Breast epithelium (tissue), 4 donors: ENCODE data around the gene RMND5A. TPM values are rescaled to one million over a fixed set of nuclear protein-coding genes. Genes with fewer than 3 reads are reported as not detected.

Experiments used
- DNase-seq, 2 donors: peaks; one replicate each; pipeline ENCODE4 v3.0.0-alpha.2; 2019; ENCODE audit warnings: low spot score in 2 of 2
- H3K27ac ChIP-seq, 2 donors: fragments of 200-600 bp; sonication (generic) in 1 of 2; one replicate each; pipeline ENCODE4 v1.5.1; 2016 to 2019; ENCODE audit warnings: mild to moderate bottlenecking in 1 of 2
- H3K27me3 ChIP-seq, 2 donors: fragments of 200-600 bp; sonication (generic) in 1 of 2; one replicate each; pipeline versions ENCODE4 v1.5.1 to v1.6.0; 2017 to 2019; ENCODE audit warnings: control low read depth in 1 of 2, mild to moderate bottlenecking in 1 of 2
- H3K36me3 ChIP-seq: fragments of 200-600 bp; one replicate; pipeline ENCODE4 v1.5.1; 2019
- H3K4me1 ChIP-seq, 2 donors: fragments of 200-600 bp; sonication (generic); one replicate each; pipeline ENCODE4 v1.5.1; 2016 to 2019; ENCODE audit warnings: control low read depth in 1 of 2
- H3K4me3 ChIP-seq, 3 donors: fragments of 200-600 bp; sonication (generic); 1 replicate in 2 of 3; 2 replicates in 1 of 3; pipeline ENCODE4 v1.5.1; 2016 to 2019; ENCODE audit warnings: mild to moderate bottlenecking in 3 of 3, moderate library complexity in 2 of 3
- H3K9me3 ChIP-seq, 2 donors: fragments of 200-600 bp; sonication (generic) in 1 of 2; one replicate each; pipeline ENCODE4 v1.5.1; 2016 to 2019; ENCODE audit warnings: control low read depth in 1 of 2
- POLR2A ChIP-seq: fragments of 450-650 bp; IDR thresholded peaks from one replicate; pipeline ENCODE4 v1.6.1; 2016; ENCODE audit warnings: antibody characterized with exemption, mild to moderate bottlenecking, moderate library complexity
- POLR2AphosphoS5 ChIP-seq, 3 donors: sonication (generic); formaldehyde crosslinking; IDR thresholded peaks; one replicate each; pipeline ENCODE4 v1.6.1; 2017; ENCODE audit warnings: antibody characterized with exemption in 3 of 3
- intact Hi-C: fragments of 100-400 bp; cut with DNase I; formaldehyde crosslinking; loops from one replicate; pipeline ENCODE4 v1.15.1; 2023; ENCODE audit warnings: low total_unique reads
- total RNA-seq, 3 donors: library from RNA; depleted of rRNA; stranded (reverse); fragments of >200 nt; gene quantifications; one replicate each; pipeline ENCODE4 v1.1.0, GENCODE V29; 2016
- TF ChIP-seq, protein P1 (sequence below), 3 donors: fragments of 450-650 bp; IDR thresholded peaks; one replicate each; pipeline ENCODE4 v1.5.1; 2016 to 2017; ENCODE audit warnings: antibody characterized with exemption in 3 of 3, mild to moderate bottlenecking in 3 of 3, moderate library complexity in 3 of 3

The RMND5A gene
- total RNA-seq, 3 donors from 2014 or later, result 41.6 to 61.6 (median 44.3) TPM

DNA sequence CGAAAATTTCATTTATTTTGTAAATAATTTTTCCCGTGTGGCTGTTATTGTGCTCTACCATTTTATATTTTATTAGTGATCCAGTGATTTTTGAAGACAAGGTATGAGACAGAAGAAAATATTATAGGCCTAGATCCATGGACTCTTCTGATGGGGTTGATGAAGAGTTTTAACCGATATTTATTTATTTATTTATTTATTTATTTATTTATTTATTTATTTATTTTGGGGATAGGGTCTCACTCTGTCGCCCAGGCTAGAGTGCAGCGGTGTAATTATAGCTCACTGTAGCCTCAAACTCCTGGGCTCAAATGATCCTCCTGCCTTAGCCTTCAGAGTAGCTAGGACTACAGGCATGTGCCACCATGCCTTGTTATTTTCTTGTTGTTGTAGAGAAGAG is 33.6 kb upstream of the RMND5A start:
- DNase-seq, result no peak
- intact Hi-C loops, result no loop called here
- no peaks in the 10 kb centered on the region for H3K4me1 ChIP-seq
- H3K27me3 ChIP-seq, result no peaks in the 10 kb centered on the region
- no peak overlapping the region for H3K27ac ChIP-seq
- no peaks in the 10 kb centered on the region for H3K36me3 ChIP-seq
- TF ChIP-seq POLR2A (no peak), POLR2AphosphoS5 (IDR thresholded peaks at IDR 0.05) (no peak)
- TF ChIP-seq, protein P1, sequence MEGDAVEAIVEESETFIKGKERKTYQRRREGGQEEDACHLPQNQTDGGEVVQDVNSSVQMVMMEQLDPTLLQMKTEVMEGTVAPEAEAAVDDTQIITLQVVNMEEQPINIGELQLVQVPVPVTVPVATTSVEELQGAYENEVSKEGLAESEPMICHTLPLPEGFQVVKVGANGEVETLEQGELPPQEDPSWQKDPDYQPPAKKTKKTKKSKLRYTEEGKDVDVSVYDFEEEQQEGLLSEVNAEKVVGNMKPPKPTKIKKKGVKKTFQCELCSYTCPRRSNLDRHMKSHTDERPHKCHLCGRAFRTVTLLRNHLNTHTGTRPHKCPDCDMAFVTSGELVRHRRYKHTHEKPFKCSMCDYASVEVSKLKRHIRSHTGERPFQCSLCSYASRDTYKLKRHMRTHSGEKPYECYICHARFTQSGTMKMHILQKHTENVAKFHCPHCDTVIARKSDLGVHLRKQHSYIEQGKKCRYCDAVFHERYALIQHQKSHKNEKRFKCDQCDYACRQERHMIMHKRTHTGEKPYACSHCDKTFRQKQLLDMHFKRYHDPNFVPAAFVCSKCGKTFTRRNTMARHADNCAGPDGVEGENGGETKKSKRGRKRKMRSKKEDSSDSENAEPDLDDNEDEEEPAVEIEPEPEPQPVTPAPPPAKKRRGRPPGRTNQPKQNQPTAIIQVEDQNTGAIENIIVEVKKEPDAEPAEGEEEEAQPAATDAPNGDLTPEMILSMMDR (IDR thresholded peaks at IDR 0.05), result no peak
- no peak overlapping the region for H3K4me3 ChIP-seq
- H3K9me3 ChIP-seq, result no peaks in the 10 kb centered on the region

DNA sequence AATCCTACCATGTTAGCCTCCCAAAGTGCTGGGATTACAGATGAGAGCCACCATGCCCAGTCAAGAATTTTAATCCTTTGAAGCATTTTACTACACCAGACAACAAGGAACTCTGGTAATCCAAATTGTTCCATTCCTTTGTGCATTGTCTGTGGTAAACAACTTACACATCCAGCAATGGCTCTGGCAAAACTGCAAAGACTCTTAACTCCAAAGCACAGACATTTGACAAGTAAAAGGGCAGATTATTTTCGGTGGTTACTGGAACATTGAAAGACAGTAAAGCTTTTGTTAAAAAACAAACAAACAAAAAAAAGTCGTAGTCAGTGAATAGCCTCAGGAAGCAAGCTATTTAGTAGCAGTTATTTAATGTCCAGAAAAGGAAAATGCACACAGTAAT is 33.2 kb upstream of the RMND5A start:
- Histone ChIP-seq H3K27me3 (no peaks in the 10 kb centered on the region), H3K27ac (no peak overlapping the region), H3K4me1 (no peaks in the 10 kb centered on the region), H3K36me3 (no peaks in the 10 kb centered on the region), H3K9me3 (no peaks in the 10 kb centered on the region), H3K4me3 (no peak overlapping the region)
- intact Hi-C loops, result no loop called here
- no peak for DNase-seq
- TF ChIP-seq, protein P1 (IDR thresholded peaks at IDR 0.05), result no peak
- TF ChIP-seq POLR2A (no peak), POLR2AphosphoS5 (IDR thresholded peaks at IDR 0.05) (no peak)

DNA sequence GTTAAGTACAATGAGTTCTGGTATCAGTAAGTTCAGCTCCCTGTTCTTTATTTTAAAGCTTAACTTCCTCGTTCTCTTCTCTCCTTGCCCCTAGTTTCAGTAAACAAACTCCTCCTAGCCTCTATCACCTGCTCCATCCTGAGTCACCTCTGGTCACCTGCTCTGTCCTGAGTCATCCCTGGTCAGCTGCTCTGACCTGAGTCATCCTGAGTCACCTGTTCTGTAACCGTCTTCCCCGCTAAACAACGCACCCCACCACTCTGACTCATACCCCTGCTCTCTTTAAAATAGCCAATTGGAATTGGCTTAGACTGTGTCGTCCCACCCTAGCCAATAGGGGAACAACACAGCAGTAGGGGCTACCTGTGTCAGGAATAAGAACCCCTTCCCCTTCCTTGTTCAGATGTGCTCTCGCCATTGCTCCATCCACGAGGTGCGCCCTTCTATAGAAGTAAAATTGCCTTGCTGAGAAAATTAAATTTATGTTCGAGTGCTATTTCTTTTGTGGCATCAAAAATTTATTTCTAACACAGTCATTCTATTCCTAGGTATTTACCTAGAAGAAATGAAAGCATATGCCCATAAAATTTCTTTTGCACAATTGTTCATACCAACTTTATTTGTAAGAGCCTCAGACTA is 24.9 kb upstream of the RMND5A start:
- no peaks in the 10 kb centered on the region for H3K36me3 ChIP-seq
- H3K4me3 ChIP-seq, result no peak overlapping the region
- intact Hi-C loops, result no loop called here
- H3K9me3 ChIP-seq, result peaks cover 0 to 22% of the 10 kb centered on the region in 2 donors
- H3K27ac ChIP-seq, result no peak overlapping the region
- no peaks in the 10 kb centered on the region for H3K27me3 ChIP-seq
- no peak for DNase-seq
- no peaks in the 10 kb centered on the region for H3K4me1 ChIP-seq
- TF ChIP-seq POLR2A (no peak), POLR2AphosphoS5 (IDR thresholded peaks at IDR 0.05) (no peak)
- TF ChIP-seq, protein P1 (IDR thresholded peaks at IDR 0.05), result no peak

DNA sequence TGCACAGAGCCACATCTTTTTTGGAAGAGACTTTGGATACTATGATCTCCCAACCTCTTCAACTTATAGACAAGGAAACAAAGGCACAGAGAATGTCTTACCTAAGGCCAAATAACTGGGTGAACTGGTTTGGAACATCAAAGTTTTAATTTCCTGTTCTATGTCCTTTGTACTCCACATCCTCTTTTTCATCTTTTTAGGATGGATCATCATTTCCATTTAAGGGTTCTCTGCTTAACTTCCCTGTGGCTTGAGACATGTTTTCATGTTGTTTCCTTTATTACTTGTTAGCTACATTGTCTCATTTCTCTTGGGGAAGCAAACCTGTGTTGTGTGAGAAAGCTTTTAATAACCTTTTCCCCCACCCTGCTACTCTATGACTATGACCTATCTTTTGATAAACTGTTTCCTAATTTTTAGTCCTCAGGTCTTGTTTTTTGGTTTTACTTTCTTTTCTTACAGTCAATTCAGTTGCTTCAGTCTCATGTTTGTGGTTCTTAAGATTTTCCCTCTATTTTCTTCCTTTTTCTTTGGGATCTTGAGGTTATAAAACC is 22.5 kb upstream of the RMND5A start:
- intact Hi-C loops, result no loop called here
- H3K27ac ChIP-seq, result no peak overlapping the region
- H3K4me3 ChIP-seq, result no peak overlapping the region
- TF ChIP-seq, protein P1 (IDR thresholded peaks at IDR 0.05), result no peak
- TF ChIP-seq POLR2A (no peak), POLR2AphosphoS5 (IDR thresholded peaks at IDR 0.05) (no peak)
- peaks cover 0 to 20% of the 10 kb centered on the region in 2 donors for H3K9me3 ChIP-seq
- H3K27me3 ChIP-seq, result no peaks in the 10 kb centered on the region
- H3K36me3 ChIP-seq, result no peaks in the 10 kb centered on the region
- DNase-seq, result no peak
- no peaks in the 10 kb centered on the region for H3K4me1 ChIP-seq

DNA sequence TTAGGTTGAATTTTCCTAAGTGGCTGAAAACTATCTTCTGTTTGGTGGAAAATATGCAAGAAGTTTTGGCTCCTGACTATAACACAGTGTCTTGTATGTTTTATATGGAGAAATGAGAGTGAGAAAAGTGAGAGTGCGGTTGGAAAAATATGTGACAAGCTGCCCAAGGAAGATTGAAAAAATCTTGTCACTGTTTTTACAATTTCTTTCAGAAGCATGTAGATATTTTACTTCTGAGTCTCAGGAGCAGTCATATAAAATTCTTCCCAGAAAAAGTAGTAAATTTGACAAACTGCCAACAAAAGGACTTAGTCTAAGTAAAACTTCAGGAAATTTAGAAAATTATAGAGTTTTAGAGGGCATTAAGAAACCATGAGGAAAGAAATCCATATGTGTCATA is 19.4 kb upstream of the RMND5A start:
- no peak for DNase-seq
- no peak overlapping the region for H3K4me3 ChIP-seq
- peaks cover 0 to 4% of the 10 kb centered on the region in 2 donors for H3K9me3 ChIP-seq
- H3K4me1 ChIP-seq, result no peaks in the 10 kb centered on the region
- intact Hi-C loops, result no loop called here
- TF ChIP-seq, protein P1 (IDR thresholded peaks at IDR 0.05), result no peak
- TF ChIP-seq POLR2AphosphoS5 (IDR thresholded peaks at IDR 0.05) (no peak), POLR2A (no peak)
- no peak overlapping the region for H3K27ac ChIP-seq
- H3K27me3 ChIP-seq, result no peaks in the 10 kb centered on the region
- no peaks in the 10 kb centered on the region for H3K36me3 ChIP-seq
